Peyer's patch (tissue), 4 donors: ENCODE measurements around the gene CEACAM19. TPM values are rescaled to one million over a fixed set of nuclear protein-coding genes. Genes with fewer than 3 reads are reported as not detected.

Experiments used
- DNase-seq, 3 donors: peaks; one replicate each; pipeline ENCODE4 v3.0.0-alpha.2; 2017 to 2019
- H3K27ac ChIP-seq, 4 donors: fragments of 200-600 bp; sonication (generic); one replicate each; pipeline ENCODE4 v1.5.1; 2016 to 2019
- H3K27me3 ChIP-seq, 2 donors: fragments of 200-600 bp; sonication (generic); one replicate each; pipeline ENCODE4 v1.5.1; 2019
- H3K36me3 ChIP-seq, 3 donors: fragments of 200-600 bp; sonication (generic); one replicate each; pipeline ENCODE4 v1.5.1; 2016 to 2019
- H3K4me1 ChIP-seq, 4 donors: fragments of 200-600 bp; sonication (generic); one replicate each; pipeline ENCODE4 v1.5.1; 2016 to 2019
- H3K4me3 ChIP-seq, 4 donors: fragments of 200-600 bp; sonication (generic); 1 replicate in 3 of 4; 2 replicates in 1 of 4; pipeline ENCODE4 v1.5.1; 2016 to 2019; ENCODE audit warnings: mild to moderate bottlenecking in 1 of 4
- H3K9me3 ChIP-seq, 4 donors: fragments of 200-600 bp; sonication (generic); one replicate each; pipeline ENCODE4 v1.5.1; 2016 to 2019; ENCODE audit warnings: mild to moderate bottlenecking in 1 of 4
- POLR2A ChIP-seq, 2 donors: fragments of 450-650 bp; IDR thresholded peaks; one replicate each; pipeline ENCODE4 v1.5.1; 2017; ENCODE audit warnings: antibody characterized with exemption in 2 of 2, mild to moderate bottlenecking in 2 of 2, moderate library complexity in 2 of 2
- total RNA-seq, 4 donors: library from RNA; depleted of rRNA; stranded (reverse); fragments of >200 nt; gene quantifications; one replicate each; pipeline ENCODE4 v1.1.0, GENCODE V29; 2016
- TF ChIP-seq, protein P1 (sequence below), 6 experiments: fragments of 450-650 bp in 4 of 6; fragments of 200-600 bp in 2 of 6; sonication (generic) in 1 of 6; IDR thresholded peaks; one replicate each; pipeline ENCODE4 v1.5.1; 2017 to 2019; ENCODE audit warnings: antibody characterized with exemption in 6 of 6, mild to moderate bottlenecking in 3 of 6, moderate library complexity in 1 of 6

Gene CEACAM19
- total RNA-seq, 4 donors from 2014 or later = 4.4 to 16.9 (median 13.3) TPM

DNA sequence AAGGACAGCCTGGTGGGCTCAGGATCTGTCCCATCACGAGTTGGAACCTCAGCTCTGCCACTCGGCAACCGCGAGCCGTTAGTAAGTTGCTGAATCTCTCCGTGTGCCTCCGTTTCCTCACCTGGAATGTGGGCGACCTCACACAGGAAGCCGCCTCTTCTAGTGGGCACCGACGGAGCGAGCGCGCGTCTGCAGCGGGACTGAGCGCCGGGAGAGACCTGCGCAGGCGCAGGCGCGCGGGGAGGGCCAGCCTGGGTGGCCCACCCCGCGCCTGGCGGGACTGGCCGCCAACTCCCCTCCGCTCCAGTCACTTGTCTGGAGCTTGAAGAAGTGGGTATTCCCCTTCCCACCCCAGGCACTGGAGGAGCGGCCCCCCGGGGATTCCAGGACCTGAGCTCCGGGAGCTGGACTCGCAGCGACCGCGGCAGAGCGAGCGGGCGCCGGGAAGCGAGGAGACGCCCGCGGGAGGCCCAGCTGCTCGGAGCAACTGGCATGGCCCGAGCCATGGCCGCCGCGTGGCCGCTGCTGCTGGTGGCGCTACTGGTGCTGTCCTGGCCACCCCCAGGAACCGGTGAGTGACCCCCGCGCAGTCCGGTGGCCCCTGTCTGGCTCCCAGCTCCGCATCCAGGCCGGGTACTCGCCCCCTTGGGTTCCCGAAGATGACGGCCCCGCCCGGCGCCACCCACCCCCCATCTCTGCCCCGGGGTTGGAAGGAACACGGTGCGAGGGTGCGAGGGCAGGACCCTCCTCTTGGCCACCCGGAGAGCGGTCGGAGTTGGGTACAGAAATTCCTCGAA lies 27.5 kb upstream of the CEACAM19 start, which contains the start of gene PVR:
Gene PVR (plus strand): TSS at position 306 of the 797 bp plus-strand sequence. CDS start 187 bp downstream, at position 493.
- TF ChIP-seq, protein P1, sequence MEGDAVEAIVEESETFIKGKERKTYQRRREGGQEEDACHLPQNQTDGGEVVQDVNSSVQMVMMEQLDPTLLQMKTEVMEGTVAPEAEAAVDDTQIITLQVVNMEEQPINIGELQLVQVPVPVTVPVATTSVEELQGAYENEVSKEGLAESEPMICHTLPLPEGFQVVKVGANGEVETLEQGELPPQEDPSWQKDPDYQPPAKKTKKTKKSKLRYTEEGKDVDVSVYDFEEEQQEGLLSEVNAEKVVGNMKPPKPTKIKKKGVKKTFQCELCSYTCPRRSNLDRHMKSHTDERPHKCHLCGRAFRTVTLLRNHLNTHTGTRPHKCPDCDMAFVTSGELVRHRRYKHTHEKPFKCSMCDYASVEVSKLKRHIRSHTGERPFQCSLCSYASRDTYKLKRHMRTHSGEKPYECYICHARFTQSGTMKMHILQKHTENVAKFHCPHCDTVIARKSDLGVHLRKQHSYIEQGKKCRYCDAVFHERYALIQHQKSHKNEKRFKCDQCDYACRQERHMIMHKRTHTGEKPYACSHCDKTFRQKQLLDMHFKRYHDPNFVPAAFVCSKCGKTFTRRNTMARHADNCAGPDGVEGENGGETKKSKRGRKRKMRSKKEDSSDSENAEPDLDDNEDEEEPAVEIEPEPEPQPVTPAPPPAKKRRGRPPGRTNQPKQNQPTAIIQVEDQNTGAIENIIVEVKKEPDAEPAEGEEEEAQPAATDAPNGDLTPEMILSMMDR (IDR thresholded peaks at IDR 0.05) = peak in 1 of 6 experiments; percentile 13
- peak; percentile 49 to 66 for TF ChIP-seq POLR2A (IDR thresholded peaks at IDR 0.05)
- H3K9me3 ChIP-seq = no peaks in the 10 kb centered on the region
- H3K27ac ChIP-seq = peak within 1 kb of the TSS; percentile 52 to 86 (median 76)
- H3K4me3 ChIP-seq = peak within 1 kb of the TSS; percentile 40 to 88 (median 70)
- H3K27me3 ChIP-seq = no peaks in the 10 kb centered on the region
- peaks cover 0 to 18% (median 4%) of the 10 kb centered on the region in 4 donors for H3K4me1 ChIP-seq
- peaks cover 0 to 21% (median 0%) of the 10 kb centered on the region in 3 donors for H3K36me3 ChIP-seq
- peak in 2 of 3 donors; percentile 75 to 83 for DNase-seq

- H3K4me1 ChIP-seq = peaks cover 0 to 18% (median 4%) of the 10 kb centered on the region in 4 donors
- peak in 1 of 3 donors; percentile 53 for DNase-seq
Measured at GRCh38 chr19:44644402-44645016, 26.8 kb upstream of the CEACAM19 start.

GRCh38 chr19:44645407-44646048 lies 25.8 kb upstream of the CEACAM19 start:
- DNase-seq = peak in 1 of 3 donors; percentile 15
- TF ChIP-seq POLR2A (IDR thresholded peaks at IDR 0.05) = no peak
- TF ChIP-seq, protein P1 (IDR thresholded peaks at IDR 0.05) = no peak
- H3K27me3 ChIP-seq = no peaks in the 10 kb centered on the region
- no peak overlapping the region for H3K4me3 ChIP-seq
- peaks cover 0 to 18% (median 4%) of the 10 kb centered on the region in 4 donors for H3K4me1 ChIP-seq
- H3K9me3 ChIP-seq = no peaks in the 10 kb centered on the region
- no peak overlapping the region for H3K27ac ChIP-seq
- peaks cover 0 to 36% (median 0%) of the 10 kb centered on the region in 3 donors for H3K36me3 ChIP-seq

More at GRCh38 chr19:44644402-44645016, 26.8 kb upstream of the CEACAM19 start:
- no peak for TF ChIP-seq POLR2A (IDR thresholded peaks at IDR 0.05)
- TF ChIP-seq, protein P1 (IDR thresholded peaks at IDR 0.05) = no peak
- H3K27ac ChIP-seq = peak overlapping the region; percentile 52 to 86 (median 76)
- no peaks in the 10 kb centered on the region for H3K9me3 ChIP-seq
- H3K36me3 ChIP-seq = peaks cover 0 to 25% (median 0%) of the 10 kb centered on the region in 3 donors
- H3K27me3 ChIP-seq = no peaks in the 10 kb centered on the region
- peak overlapping the region; percentile 40 to 88 (median 70) for H3K4me3 ChIP-seq

- peaks cover 0 to 41% (median 0%) of the 10 kb centered on the region in 3 donors for H3K36me3 ChIP-seq
- H3K4me3 ChIP-seq = no peak overlapping the region
- DNase-seq = peak in 1 of 3 donors; percentile 0
- no peaks in the 10 kb centered on the region for H3K27me3 ChIP-seq
- peaks cover 0 to 18% (median 4%) of the 10 kb centered on the region in 4 donors for H3K4me1 ChIP-seq
- H3K9me3 ChIP-seq = no peaks in the 10 kb centered on the region
- H3K27ac ChIP-seq = no peak overlapping the region
- TF ChIP-seq POLR2A (IDR thresholded peaks at IDR 0.05) = no peak
- TF ChIP-seq, protein P1 (IDR thresholded peaks at IDR 0.05) = no peak
Measured at GRCh38 chr19:44646049-44646416, 25.2 kb upstream of the CEACAM19 start.

DNA sequence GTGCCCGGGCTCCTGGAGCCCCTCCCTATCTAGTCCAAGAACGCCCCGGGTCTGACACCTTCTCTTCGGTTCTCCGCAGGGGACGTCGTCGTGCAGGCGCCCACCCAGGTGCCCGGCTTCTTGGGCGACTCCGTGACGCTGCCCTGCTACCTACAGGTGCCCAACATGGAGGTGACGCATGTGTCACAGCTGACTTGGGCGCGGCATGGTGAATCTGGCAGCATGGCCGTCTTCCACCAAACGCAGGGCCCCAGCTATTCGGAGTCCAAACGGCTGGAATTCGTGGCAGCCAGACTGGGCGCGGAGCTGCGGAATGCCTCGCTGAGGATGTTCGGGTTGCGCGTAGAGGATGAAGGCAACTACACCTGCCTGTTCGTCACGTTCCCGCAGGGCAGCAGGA lies 24.1 kb upstream of the CEACAM19 start:
- DNase-seq = peak in 1 of 3 donors; percentile 39
- Histone ChIP-seq H3K9me3 (no peaks in the 10 kb centered on the region), H3K27me3 (no peaks in the 10 kb centered on the region), H3K4me3 (no peak overlapping the region), H3K4me1 (peaks cover 0 to 18% (median 4%) of the 10 kb centered on the region in 4 donors), H3K36me3 (peaks cover 0 to 52% (median 0%) of the 10 kb centered on the region in 3 donors), H3K27ac (peak overlapping the region in 1 of 4 donors; percentile 38)
- TF ChIP-seq POLR2A (IDR thresholded peaks at IDR 0.05) = no peak
- TF ChIP-seq, protein P1 (IDR thresholded peaks at IDR 0.05) = no peak
